H7 (cell line): ENCODE data around the gene SIGLEC15. TPM values are rescaled to one million over a fixed set of nuclear protein-coding genes. Genes with fewer than 3 reads are reported as not detected.

ENCODE experiments used
- DNase-seq: peaks from one replicate; pipeline ENCODE4 v3.0.0; 2012
- H3K27me3 ChIP-seq: 2 replicates; pipeline ENCODE4 v1.6.0; 2011; ENCODE audit warnings: mild to moderate bottlenecking, low read length; ENCODE audit not compliant: control insufficient read depth, insufficient read depth
- H3K36me3 ChIP-seq: replicated peaks from 2 replicates; pipeline ENCODE4 v1.5.1; 2011; ENCODE audit warnings: low read length; ENCODE audit not compliant: control insufficient read depth, insufficient read depth
- H3K4me3 ChIP-seq: 2 replicates; pipeline ENCODE4 v1.5.1; 2011; ENCODE audit warnings: low read depth, mild to moderate bottlenecking, control low read depth, low read length, moderate library complexity; ENCODE audit not compliant: insufficient read depth
- total RNA-seq: library from RNA; depleted of rRNA; stranded (reverse); fragments of >200 nt; shearing (Covaris generic); gene quantifications from 2 replicates; pipeline ENCODE4 v1.2.3, GENCODE V29; 2014

The SIGLEC15 gene
- total RNA-seq, 1 experiment from 2014 or later: not detected

DNA sequence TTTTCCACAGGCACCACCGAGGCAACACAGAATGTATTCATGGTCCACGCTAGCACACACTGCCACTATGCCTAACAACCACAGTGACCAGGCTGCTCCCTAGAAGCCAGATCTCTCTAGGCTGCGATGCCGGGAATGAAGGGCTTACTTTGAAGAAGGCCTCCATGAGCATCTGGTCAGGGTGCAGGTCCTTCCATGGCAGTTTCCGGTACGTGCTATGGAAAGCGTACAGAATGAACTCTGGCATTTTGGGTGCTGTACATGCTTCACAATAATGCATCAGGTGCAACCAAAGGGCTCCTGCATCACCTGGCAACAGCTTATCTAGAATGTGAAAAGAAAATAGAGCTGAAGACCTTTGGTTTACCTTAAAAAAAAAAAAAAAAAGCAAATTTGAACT, 44.9 kb downstream of the SIGLEC15 start:
- no peak overlapping the region for H3K4me3 ChIP-seq
- no peaks in the 10 kb centered on the region for H3K27me3 ChIP-seq
- H3K36me3 ChIP-seq: peaks cover 2% of the 10 kb centered on the region
- DNase-seq: no peak

- no peak for DNase-seq
- Histone ChIP-seq H3K27me3 (no peaks in the 10 kb centered on the region), H3K4me3 (no peak overlapping the region), H3K36me3 (peaks cover 2% of the 10 kb centered on the region)
These were observed 46.1 kb downstream of the SIGLEC15 start for GRCh38 chr18:45871431-45872084.

GRCh38 chr18:45874491-45875184, 49.2 kb downstream of the SIGLEC15 start:
- DNase-seq: no peak
- Histone ChIP-seq H3K36me3 (peaks cover 2% of the 10 kb centered on the region), H3K27me3 (no peaks in the 10 kb centered on the region), H3K4me3 (no peak overlapping the region)

DNA sequence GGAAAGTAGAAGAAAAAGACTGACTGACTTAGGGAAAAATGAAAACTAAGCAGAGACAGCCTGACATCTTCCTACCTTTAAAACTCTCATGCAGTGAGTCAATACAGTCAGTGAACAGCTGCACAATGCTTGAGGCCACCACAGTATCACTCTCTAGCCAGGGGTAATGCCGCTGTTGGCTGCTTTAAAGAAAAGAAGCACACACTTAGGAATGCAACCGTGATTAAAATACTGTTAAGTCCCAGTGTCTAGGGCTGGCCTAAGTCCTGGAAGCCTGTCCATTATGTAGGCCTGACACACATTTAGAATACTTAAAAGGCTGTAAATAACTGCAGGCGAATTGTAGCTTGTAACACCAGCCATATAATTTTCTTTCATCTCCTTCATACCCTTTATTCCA, 50.7 kb downstream of the SIGLEC15 start:
- no peak for DNase-seq
- Histone ChIP-seq H3K36me3 (no peaks in the 10 kb centered on the region; the same call in 1 of the 2 replicates), H3K4me3 (no peak overlapping the region), H3K27me3 (no peaks in the 10 kb centered on the region)

GRCh38 chr18:45877403-45877802, 51.9 kb downstream of the SIGLEC15 start:
- H3K36me3 ChIP-seq: no peaks in the 10 kb centered on the region; the same call in 1 of the 2 replicates
- no peak for DNase-seq
- no peak overlapping the region for H3K4me3 ChIP-seq
- no peaks in the 10 kb centered on the region for H3K27me3 ChIP-seq

DNA sequence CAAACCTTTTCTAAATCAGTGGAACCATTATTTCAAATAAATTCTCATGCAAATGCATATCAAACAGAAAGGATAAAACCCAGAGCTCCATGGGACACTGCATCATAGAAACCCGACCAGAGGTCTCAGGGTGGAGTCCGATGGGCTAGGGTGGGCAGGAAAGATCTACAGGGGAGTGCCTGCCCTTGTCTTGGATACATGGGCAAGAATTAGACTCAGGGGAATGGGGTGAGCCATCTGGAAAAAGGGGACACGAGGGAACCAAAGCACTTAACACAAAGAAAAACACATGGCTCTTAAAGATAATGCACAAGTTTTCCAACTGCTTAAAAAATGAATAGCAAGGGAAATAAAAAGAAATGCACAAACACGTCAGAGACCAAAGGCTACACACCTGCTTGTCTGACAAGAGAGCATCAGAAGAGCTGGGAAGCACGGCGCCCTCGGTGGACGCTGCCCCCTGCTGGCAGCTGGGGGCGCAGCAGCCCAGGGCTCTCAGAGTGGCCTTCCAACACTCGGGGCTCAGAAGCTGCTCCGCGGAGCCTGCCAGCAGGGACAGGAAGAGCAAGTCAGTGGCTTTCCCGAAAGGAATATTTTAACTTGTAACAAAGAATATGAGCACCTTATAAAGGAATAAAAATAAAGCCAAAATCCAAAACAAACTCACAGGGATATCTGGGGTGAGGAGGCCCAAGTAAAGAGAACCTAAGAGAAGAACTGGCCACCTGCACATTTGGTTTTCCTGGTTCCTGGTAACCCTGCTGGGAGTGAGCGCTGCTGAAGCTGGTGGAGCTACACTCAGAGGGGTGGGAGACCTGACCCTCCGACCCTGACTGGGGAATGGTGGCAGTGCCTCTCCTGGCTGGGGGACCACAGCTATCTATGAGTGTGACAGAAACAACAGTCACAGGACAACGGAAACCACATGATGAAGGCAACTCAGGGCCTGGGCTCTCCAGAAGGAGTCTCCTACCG, 54.5 kb downstream of the SIGLEC15 start:
- Histone ChIP-seq H3K4me3 (no peak overlapping the region), H3K36me3 (no peaks in the 10 kb centered on the region; the same call in none of the 2 replicates), H3K27me3 (no peaks in the 10 kb centered on the region)
- peak; percentile 84 for DNase-seq

DNA sequence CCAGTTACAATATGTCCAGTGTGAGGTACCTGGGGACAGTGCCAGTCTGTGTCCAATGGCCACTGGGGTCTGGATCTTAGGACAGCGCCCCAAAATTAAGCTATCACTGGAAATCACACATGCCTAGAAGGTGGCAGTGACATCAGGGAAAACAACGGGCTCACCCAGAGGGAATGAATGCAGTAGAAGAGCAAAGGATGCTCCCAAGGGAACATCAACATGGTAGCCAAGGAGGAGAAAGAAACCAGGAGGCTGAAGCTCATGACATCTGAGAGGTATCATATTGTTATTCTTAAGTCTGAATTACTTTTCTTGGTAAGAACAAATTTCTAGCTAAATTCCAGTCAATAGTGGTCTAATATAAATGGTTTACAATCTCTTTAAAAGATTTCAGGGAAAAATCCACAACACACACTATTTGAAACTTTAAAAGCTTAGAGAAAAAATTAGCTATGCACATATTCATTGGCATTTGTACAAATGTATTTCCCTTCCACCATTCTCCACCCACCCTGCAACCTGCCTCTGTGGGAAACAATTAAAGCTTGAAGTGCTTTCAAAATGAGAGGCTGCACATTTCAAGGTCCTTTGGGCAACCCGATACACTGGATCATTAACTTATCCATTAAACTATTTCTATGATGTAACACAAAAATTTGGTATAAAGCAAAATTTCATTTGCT, 55.5 kb downstream of the SIGLEC15 start:
- no peaks in the 10 kb centered on the region for H3K27me3 ChIP-seq
- H3K4me3 ChIP-seq: no peak overlapping the region
- no peaks in the 10 kb centered on the region; the same call in 1 of the 2 replicates for H3K36me3 ChIP-seq
- no peak for DNase-seq

DNA sequence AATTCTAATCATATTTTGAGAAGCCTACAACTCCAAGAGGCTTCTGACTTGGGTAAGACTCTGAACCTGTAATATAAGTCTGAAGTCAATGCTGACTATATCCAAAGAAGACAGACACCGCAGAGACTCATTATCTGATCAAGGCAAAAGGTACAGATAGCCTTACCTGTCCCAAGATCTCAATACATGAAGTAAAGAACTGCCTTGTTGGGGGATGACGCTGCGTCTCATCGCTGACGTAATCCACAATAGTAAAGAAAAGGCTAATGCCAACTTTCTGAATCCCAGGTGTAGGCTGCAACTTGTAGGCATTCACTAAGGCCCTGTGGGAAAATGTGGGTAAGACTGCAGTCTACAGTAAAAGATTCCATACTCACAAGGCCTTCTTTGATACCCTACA, 62.1 kb downstream of the SIGLEC15 start:
- no peak for DNase-seq
- H3K36me3 ChIP-seq: no peaks in the 10 kb centered on the region; the same call in 1 of the 2 replicates
- H3K4me3 ChIP-seq: no peak overlapping the region
- no peaks in the 10 kb centered on the region for H3K27me3 ChIP-seq

DNA sequence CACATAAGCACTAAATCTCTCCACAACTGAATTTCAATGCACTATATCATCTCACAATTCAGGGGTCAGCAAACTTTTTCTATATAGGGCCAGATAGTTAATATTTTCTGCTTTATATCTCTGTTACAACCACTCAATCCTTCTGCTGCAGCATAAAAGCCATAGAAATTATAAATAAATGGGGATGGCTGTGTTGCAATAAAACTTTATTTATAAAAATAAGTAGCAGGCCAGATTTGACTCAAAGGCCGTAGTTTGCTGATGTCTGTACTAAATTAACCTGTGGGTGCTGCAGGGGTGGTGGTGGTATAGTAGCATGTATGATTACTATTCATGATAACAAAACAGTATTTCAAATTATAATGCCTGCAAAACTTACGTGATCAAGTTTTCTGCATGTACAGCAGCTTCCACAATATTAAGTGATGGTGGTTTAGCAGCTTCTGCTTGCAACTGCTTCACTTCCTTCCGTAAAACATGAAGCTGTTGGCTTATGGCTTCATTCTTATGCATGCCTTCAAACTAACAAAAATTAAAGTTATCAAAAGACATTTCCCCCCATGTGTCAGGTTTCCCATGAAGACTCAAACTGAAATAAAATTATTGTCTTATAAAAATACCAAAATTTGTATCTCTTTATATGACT, 64.1 kb downstream of the SIGLEC15 start:
- DNase-seq: no peak
- Histone ChIP-seq H3K27me3 (no peaks in the 10 kb centered on the region), H3K4me3 (no peak overlapping the region), H3K36me3 (no peaks in the 10 kb centered on the region; the same call in 1 of the 2 replicates)

- no peaks in the 10 kb centered on the region; the same call in 1 of the 2 replicates for H3K36me3 ChIP-seq
These were observed 65.1 kb downstream of the SIGLEC15 start for GRCh38 chr18:45890606-45891005.

DNA sequence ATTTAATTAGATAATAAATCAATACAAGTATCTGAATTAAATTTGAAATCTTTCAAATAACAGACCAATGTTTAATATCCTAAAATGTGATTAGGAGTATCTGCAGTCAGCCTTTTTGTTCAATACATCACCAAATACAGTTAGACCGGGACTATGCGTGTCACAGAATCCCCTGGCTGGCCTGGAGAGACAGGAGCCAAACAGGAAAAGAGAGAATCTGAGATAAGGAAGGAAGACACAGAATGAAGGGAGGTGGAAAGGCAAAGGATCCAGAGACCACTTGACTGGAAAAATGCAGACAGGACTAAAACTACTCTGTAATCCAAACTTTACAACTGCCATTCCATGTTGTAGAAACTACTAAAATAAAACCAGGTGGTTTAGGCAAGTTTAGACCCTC, 66.3 kb downstream of the SIGLEC15 start:
- DNase-seq: no peak
- Histone ChIP-seq H3K27me3 (no peaks in the 10 kb centered on the region), H3K4me3 (no peak overlapping the region), H3K36me3 (no peaks in the 10 kb centered on the region; the same call in 1 of the 2 replicates)

More at GRCh38 chr18:45890606-45891005, 65.1 kb downstream of the SIGLEC15 start:
- Histone ChIP-seq H3K27me3 (no peaks in the 10 kb centered on the region), H3K4me3 (no peak overlapping the region)
- no peak for DNase-seq
